Heart left ventricle (tissue), 16 donors: ENCODE data around the gene KISS1R. TPM values are rescaled to one million over a fixed set of nuclear protein-coding genes. Genes with fewer than 3 reads are reported as not detected.

Experiments used
- ATAC-seq, 4 donors: fragments of 200-7000 bp; cut with Tn5 transposase; one replicate each; pipeline ENCODE4 v1.9.1; 2020 to 2022; ENCODE audit warnings: moderate library complexity in 4 of 4, mild to moderate bottlenecking in 3 of 4, moderate number of reproducible peaks in 1 of 4
- DNase-seq, 5 donors: peaks; one replicate each; pipeline ENCODE4 v3.0.0-alpha.2; 2020
- H3K27ac ChIP-seq, 12 donors: fragments of 200-600 bp; sonication (generic) in 4 of 12; one replicate each; pipeline versions ENCODE4 v1.5.0 to v1.8.0; 2016 to 2022; ENCODE audit warnings: mild to moderate bottlenecking in 2 of 12
- H3K27me3 ChIP-seq, 9 donors: fragments of 200-600 bp; sonication (generic) in 2 of 9; one replicate each; pipeline versions ENCODE4 v1.5.1 to v1.8.0; 2016 to 2022; ENCODE audit warnings: mild to moderate bottlenecking in 3 of 9
- H3K36me3 ChIP-seq, 9 donors: fragments of 200-600 bp; sonication (generic) in 2 of 9; one replicate each; pipeline versions ENCODE4 v1.5.0 to v1.8.0; 2018 to 2022; ENCODE audit warnings: mild to moderate bottlenecking in 2 of 9
- H3K4me1 ChIP-seq, 12 donors: fragments of 200-600 bp; sonication (generic) in 4 of 12; one replicate each; pipeline versions ENCODE4 v1.5.0 to v1.8.0; 2016 to 2022; ENCODE audit warnings: mild to moderate bottlenecking in 3 of 12
- H3K4me3 ChIP-seq, 12 donors: fragments of 200-600 bp; sonication (generic) in 4 of 12; one replicate each; pipeline versions ENCODE4 v1.5.0 to v1.8.0; 2017 to 2022; ENCODE audit warnings: mild to moderate bottlenecking in 9 of 12, moderate library complexity in 4 of 12
- H3K9me3 ChIP-seq, 12 donors: fragments of 200-600 bp; sonication (generic) in 4 of 12; one replicate each; pipeline versions ENCODE4 v1.5.0 to v1.8.0; 2016 to 2022; ENCODE audit warnings: mild to moderate bottlenecking in 1 of 12
- POLR2A ChIP-seq, 2 donors: fragments of 450-650 bp; IDR thresholded peaks; one replicate each; pipeline ENCODE4 v1.6.1; 2017; ENCODE audit warnings: antibody characterized with exemption in 2 of 2, mild to moderate bottlenecking in 2 of 2, moderate library complexity in 2 of 2
- WGBS, 4 donors: extraction: QIAGEN DNeasy Blood & Tissue Kit in 2 of 4; methylation state at CpG; one replicate each; pipeline versions ENCODE4 v1.1.5 to v1.1.7; 2013 to 2018; 5-methylcytosine and 5-hydroxymethylcytosine counted together
- intact Hi-C, 10 donors: fragments of 100-400 bp; cut with DNase I; formaldehyde crosslinking; loops; one replicate each; pipeline versions ENCODE4 v1.11.1 to v1.14.2; 2022
- long read RNA-seq, 3 donors: library from polyadenylated mRNA; unstranded; transcript quantifications; one replicate each; pipeline ENCODE4 v2.0.0, GENCODE V29; 2020 to 2021
- polyA plus RNA-seq, 2 donors: library from polyadenylated mRNA; stranded (reverse); fragments of 200-250 nt; gene quantifications; one replicate each; pipeline ENCODE4 v1.2.3, GENCODE V29; 2013
- total RNA-seq, 9 donors: library from RNA; depleted of rRNA in 2 of 9; stranded (reverse); fragments of >200 nt in 2 of 9; fragmentation: NEBNext Ultra II Directional in 3 of 9; extraction: Animal tissue kit (Norgen Biotek cat#: 25700) in 3 of 9; gene quantifications; one replicate each; pipeline versions ENCODE4 v1.1.0 to v1.2.4, GENCODE V29; 2016 to 2023
- TF ChIP-seq, protein P1 (sequence below), 12 donors: fragments of 200-600 bp; sonication (generic) in 4 of 12; IDR thresholded peaks; one replicate each; pipeline versions ENCODE4 v1.5.0 to v1.8.0; 2018 to 2022; ENCODE audit warnings: antibody characterized with exemption in 12 of 12, mild to moderate bottlenecking in 5 of 12
- donor health status: ischemic (EF 13 %, LVEDD 7.1; RV severe dilation, severe dysfunction).
- donor health status: healthy with polysubstance abuse.
- donor health status: DM: no; HTN: yes; CAD: no.
- donor health status: DM: no; HTN: no; CAD: no.
- donor health status: ischemic (EF 25% LVEDD 6.9; RV normal size, moderate dysfunction).
- donor health status: ischemic (EF 25% LVEDD 5.7; RV mildly dilated, moderate dysfunction).
- donor health status: healthy.
- donor health status: DM: yes; HTN: yes; CAD: no.
- donor health status: ischemic (EF 35%, LVEDD 5.7; RV mildly dilated, moderate dysfunction).
- donor health status: nonischemic (EF 11% LVEDD 7.7; RV severe dilation, severe dysfunction).
- donor health status: DM: yes; HTN: yes; CAD: no.
- donor health status: PGD.
- donor health status: ischemic (EF 29% LVEDD 5.4; RV normal size, mild dysfunction).
- donor health status: nonischemic (EF 23%, LVEDD 6.1; RV moderate dilation, normal function).

Gene KISS1R
- total RNA-seq (not detected), polyA plus RNA-seq (not detected)
- long read RNA-seq, donor 1, result 0 reads
- long read RNA-seq, donor 2, result 0 reads
- long read RNA-seq, donor 3, result 0 reads

GRCh38 chr19:917323-918151 is at the start of gene KISS1R:
TSS of gene KISS1R (plus strand) at chr19:917333. CDS start at chr19:917503, 170 bp downstream.
- Histone ChIP-seq H3K9me3 (no peaks in the 10 kb centered on the region), H3K36me3 (no peaks in the 10 kb centered on the region), H3K27me3 (peaks cover 38 to 54% (median 48%) of the 10 kb centered on the region in 9 donors), H3K27ac (no peak within 1 kb of the TSS), H3K4me3 (peak within 1 kb of the TSS; percentile 8 to 47 (median 34)), H3K4me1 (peaks cover 7 to 54% (median 31%) of the 10 kb centered on the region in 12 donors)
- ATAC-seq, result no peak
- intact Hi-C loops, result loop anchor here in 5 of 10 donors (1.0 to 5.0 kb wide), 3 partner anchors 40 to 147 kb away; no protein-coding TSS in a partner anchor
- TF ChIP-seq, protein P1, sequence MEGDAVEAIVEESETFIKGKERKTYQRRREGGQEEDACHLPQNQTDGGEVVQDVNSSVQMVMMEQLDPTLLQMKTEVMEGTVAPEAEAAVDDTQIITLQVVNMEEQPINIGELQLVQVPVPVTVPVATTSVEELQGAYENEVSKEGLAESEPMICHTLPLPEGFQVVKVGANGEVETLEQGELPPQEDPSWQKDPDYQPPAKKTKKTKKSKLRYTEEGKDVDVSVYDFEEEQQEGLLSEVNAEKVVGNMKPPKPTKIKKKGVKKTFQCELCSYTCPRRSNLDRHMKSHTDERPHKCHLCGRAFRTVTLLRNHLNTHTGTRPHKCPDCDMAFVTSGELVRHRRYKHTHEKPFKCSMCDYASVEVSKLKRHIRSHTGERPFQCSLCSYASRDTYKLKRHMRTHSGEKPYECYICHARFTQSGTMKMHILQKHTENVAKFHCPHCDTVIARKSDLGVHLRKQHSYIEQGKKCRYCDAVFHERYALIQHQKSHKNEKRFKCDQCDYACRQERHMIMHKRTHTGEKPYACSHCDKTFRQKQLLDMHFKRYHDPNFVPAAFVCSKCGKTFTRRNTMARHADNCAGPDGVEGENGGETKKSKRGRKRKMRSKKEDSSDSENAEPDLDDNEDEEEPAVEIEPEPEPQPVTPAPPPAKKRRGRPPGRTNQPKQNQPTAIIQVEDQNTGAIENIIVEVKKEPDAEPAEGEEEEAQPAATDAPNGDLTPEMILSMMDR (IDR thresholded peaks at IDR 0.05), result peak in 11 of 12 donors; percentile 9 to 56 (median 40)
- TF ChIP-seq POLR2A (IDR thresholded peaks at IDR 0.05), result no peak
- no peak for DNase-seq
- 0 to 2% (median 1%) methylated on average over 17 to 87 of the region's 87 CpGs for WGBS, 4 donors

- no peak for TF ChIP-seq POLR2A (IDR thresholded peaks at IDR 0.05)
- TF ChIP-seq, protein P1 (IDR thresholded peaks at IDR 0.05), result no peak
- peaks cover 0 to 36% (median 14%) of the 10 kb centered on the region in 9 donors for H3K36me3 ChIP-seq
- H3K4me1 ChIP-seq, result peaks cover 0 to 31% (median 12%) of the 10 kb centered on the region in 12 donors
- DNase-seq (no peak), ATAC-seq (no peak)
- H3K27me3 ChIP-seq, result peaks cover 0 to 5% (median 0%) of the 10 kb centered on the region in 9 donors
- WGBS, 4 donors, result 94 to 96% (median 94%) methylated on average over 31 to 39 of the region's 39 CpGs
- intact Hi-C loops, result loop anchor here in 5 of 10 donors (5.0 to 10.0 kb wide), 4 partner anchors 49 to 117 kb away; partner anchors contain the start of genes KISS1R (in 3 of the 5) and WDR18 (in 2 of the 5)
- H3K9me3 ChIP-seq, result no peaks in the 10 kb centered on the region
- H3K4me3 ChIP-seq, result no peak overlapping the region
- H3K27ac ChIP-seq, result peak overlapping the region in 1 of 12 donors; percentile 85
Measured at GRCh38 chr19:867855-868457, 49.2 kb upstream of the KISS1R start.

GRCh38 chr19:868458-869244 is 48.5 kb upstream of the KISS1R start:
- no peak for DNase-seq
- intact Hi-C loops, result loop anchor here in 5 of 10 donors (5.0 to 10.0 kb wide), 4 partner anchors 49 to 116 kb away; partner anchors contain the start of genes KISS1R (in 3 of the 5) and WDR18 (in 2 of the 5)
- peaks cover 0 to 39% (median 18%) of the 10 kb centered on the region in 9 donors for H3K36me3 ChIP-seq
- peaks cover 0 to 31% (median 11%) of the 10 kb centered on the region in 12 donors for H3K4me1 ChIP-seq
- H3K27me3 ChIP-seq, result no peaks in the 10 kb centered on the region
- TF ChIP-seq, protein P1 (IDR thresholded peaks at IDR 0.05), result no peak
- no peak for TF ChIP-seq POLR2A (IDR thresholded peaks at IDR 0.05)
- H3K27ac ChIP-seq, result peak overlapping the region in 8 of 12 donors; percentile 19 to 85 (median 68)
- no peak overlapping the region for H3K4me3 ChIP-seq
- ATAC-seq, result no peak
- H3K9me3 ChIP-seq, result no peaks in the 10 kb centered on the region
- 91 to 94% (median 93%) methylated on average over 28 to 34 of the region's 34 CpGs for WGBS, 4 donors
